ENCODE measurements around the gene SMURF2.

Gene SMURF2

GRCh38 chr17:64534187-64534586 lies 127.9 kb downstream of the SMURF2 start:
- TF ChIP-seq YY1 (IDR thresholded peaks at IDR 0.05; ENCODE audit: low read depth) (no peak), NFIC (IDR thresholded peaks at IDR 0.05) (no peak), TCF12 (IDR thresholded peaks at IDR 0.05; ENCODE audit: low read depth) (no peak), CREB1 (IDR thresholded peaks at IDR 0.05; ENCODE audit: low read depth) (no peak), EGR1 (IDR thresholded peaks at IDR 0.05) (no peak), TAF1 (IDR thresholded peaks at IDR 0.05; ENCODE audit: low read depth) (no peak), EP300 (IDR thresholded peaks at IDR 0.05; ENCODE audit: borderline replicate concordance) (no peak)

GRCh38 chr17:64533784-64534183 lies 128.3 kb downstream of the SMURF2 start:
- TF ChIP-seq CREB1 (IDR thresholded peaks at IDR 0.05; ENCODE audit: low read depth) (no peak), TEAD4 (IDR thresholded peaks at IDR 0.05) (no peak), CEBPB (IDR thresholded peaks at IDR 0.05) (no peak), TCF12 (IDR thresholded peaks at IDR 0.05; ENCODE audit: low read depth) (no peak)

- TF ChIP-seq USF1 (IDR thresholded peaks at IDR 0.05) (no peak), CREB1 (IDR thresholded peaks at IDR 0.05; ENCODE audit: low read depth) (no peak), TCF12 (IDR thresholded peaks at IDR 0.05; ENCODE audit: low read depth) (no peak), CEBPB (IDR thresholded peaks at IDR 0.05) (no peak), REST (IDR thresholded peaks at IDR 0.05; ENCODE audit: low read depth) (no peak), YY1 (IDR thresholded peaks at IDR 0.05; ENCODE audit: low read depth) (no peak), TAF1 (IDR thresholded peaks at IDR 0.05; ENCODE audit: low read depth) (no peak), FOXM1 (IDR thresholded peaks at IDR 0.05; ENCODE audit: borderline replicate concordance, low read depth) (no peak), ZBTB7A (IDR thresholded peaks at IDR 0.05; ENCODE audit: low read depth) (no peak), EP300 (IDR thresholded peaks at IDR 0.05; ENCODE audit: borderline replicate concordance) (no peak), TEAD4 (IDR thresholded peaks at IDR 0.05) (no peak), MAX (IDR thresholded peaks at IDR 0.05) (no peak), NFIC (IDR thresholded peaks at IDR 0.05) (no peak), EGR1 (IDR thresholded peaks at IDR 0.05) (no peak)
Measured at GRCh38 chr17:64532409-64532808, 129.7 kb downstream of the SMURF2 start.

- TF ChIP-seq MAX (IDR thresholded peaks at IDR 0.05) (no peak), CEBPB (IDR thresholded peaks at IDR 0.05) (no peak), ZBTB7A (IDR thresholded peaks at IDR 0.05; ENCODE audit: low read depth) (no peak), TEAD4 (IDR thresholded peaks at IDR 0.05) (no peak), YY1 (IDR thresholded peaks at IDR 0.05; ENCODE audit: low read depth) (no peak), RAD21 (IDR thresholded peaks at IDR 0.05; ENCODE audit: low read depth) (no peak), REST (IDR thresholded peaks at IDR 0.05; ENCODE audit: low read depth) (no peak), TAF1 (IDR thresholded peaks at IDR 0.05; ENCODE audit: low read depth) (no peak), FOXM1 (IDR thresholded peaks at IDR 0.05; ENCODE audit: borderline replicate concordance, low read depth) (no peak), USF1 (IDR thresholded peaks at IDR 0.05) (no peak), NFIC (IDR thresholded peaks at IDR 0.05) (no peak), TCF12 (IDR thresholded peaks at IDR 0.05; ENCODE audit: low read depth) (no peak), EP300 (IDR thresholded peaks at IDR 0.05; ENCODE audit: borderline replicate concordance) (no peak), EGR1 (IDR thresholded peaks at IDR 0.05) (no peak), CREB1 (IDR thresholded peaks at IDR 0.05; ENCODE audit: low read depth) (no peak)
Measured at GRCh38 chr17:64531955-64532371, 130.1 kb downstream of the SMURF2 start.

- TF ChIP-seq TCF12 (IDR thresholded peaks at IDR 0.05; ENCODE audit: low read depth) (no peak), RAD21 (IDR thresholded peaks at IDR 0.05; ENCODE audit: low read depth) (no peak), YY1 (IDR thresholded peaks at IDR 0.05; ENCODE audit: low read depth) (no peak)
Measured at GRCh38 chr17:64529221-64529620, 132.9 kb downstream of the SMURF2 start.

- TF ChIP-seq ZBTB7A (IDR thresholded peaks at IDR 0.05; ENCODE audit: low read depth) (no peak), RAD21 (IDR thresholded peaks at IDR 0.05; ENCODE audit: low read depth) (no peak), NFIC (IDR thresholded peaks at IDR 0.05) (no peak), REST (IDR thresholded peaks at IDR 0.05; ENCODE audit: low read depth) (no peak), EGR1 (IDR thresholded peaks at IDR 0.05) (no peak), TEAD4 (IDR thresholded peaks at IDR 0.05) (no peak), CREB1 (IDR thresholded peaks at IDR 0.05; ENCODE audit: low read depth) (no peak), CEBPB (IDR thresholded peaks at IDR 0.05) (no peak), TAF1 (IDR thresholded peaks at IDR 0.05; ENCODE audit: low read depth) (no peak), USF1 (IDR thresholded peaks at IDR 0.05) (no peak), FOXM1 (IDR thresholded peaks at IDR 0.05; ENCODE audit: borderline replicate concordance, low read depth) (no peak), EP300 (IDR thresholded peaks at IDR 0.05; ENCODE audit: borderline replicate concordance) (no peak), TCF12 (IDR thresholded peaks at IDR 0.05; ENCODE audit: low read depth) (no peak)
Measured at GRCh38 chr17:64527914-64528313, 134.2 kb downstream of the SMURF2 start.
